Measurements from ENCODE around the gene BMAL1. TPM values are rescaled to one million over a fixed set of nuclear protein-coding genes. Genes with fewer than 3 reads are reported as not detected.

BMAL1 gene
- total RNA-seq, 1 donor: 13.0 TPM

GRCh38 chr11:13238879-13239514 lies 38.6 kb upstream of the BMAL1 start:
- peak overlapping the region; percentile 35 for H2AFZ ChIP-seq (ENCODE audit: low read length)

GRCh38 chr11:13242564-13242963 lies 35.0 kb upstream of the BMAL1 start:
- Histone ChIP-seq H3K27ac (ENCODE audit: low read depth, low read length) (no peak overlapping the region), H3K36me3 (ENCODE audit: insufficient read depth, low read length) (no peaks in the 10 kb centered on the region), H3K4me3 (ENCODE audit: insufficient read depth, low read length) (no peak overlapping the region), H3K27me3 (ENCODE audit: insufficient read depth, low read length) (peaks cover 2% of the 10 kb centered on the region), H3K4me2 (ENCODE audit: insufficient read depth, low read length) (no peak overlapping the region), H4K20me1 (ENCODE audit: insufficient read depth, low read length) (no peaks in the 10 kb centered on the region), H3K4me1 (ENCODE audit: insufficient read depth, low read length) (no peaks in the 10 kb centered on the region), H3K79me2 (ENCODE audit: insufficient read depth, low read length) (no peaks in the 10 kb centered on the region), H2AFZ (ENCODE audit: low read length) (no peak overlapping the region), H3K9me3 (ENCODE audit: low read depth, low read length) (no peaks in the 10 kb centered on the region)
- TF ChIP-seq CTCF (IDR thresholded peaks at IDR 0.05; ENCODE audit: extremely low read depth, low read depth, low read length): no peak
- DNase-seq (ENCODE audit: insufficient read length, low spot score, missing footprints): no peak

More at GRCh38 chr11:13238879-13239514, 38.6 kb upstream of the BMAL1 start:
- Histone ChIP-seq H3K27me3 (ENCODE audit: insufficient read depth, low read length) (no peaks in the 10 kb centered on the region), H3K4me2 (ENCODE audit: insufficient read depth, low read length) (no peak overlapping the region), H3K9me3 (ENCODE audit: low read depth, low read length) (no peaks in the 10 kb centered on the region), H3K4me3 (ENCODE audit: insufficient read depth, low read length) (no peak overlapping the region), H3K36me3 (ENCODE audit: insufficient read depth, low read length) (no peaks in the 10 kb centered on the region), H3K4me1 (ENCODE audit: insufficient read depth, low read length) (no peaks in the 10 kb centered on the region), H3K79me2 (ENCODE audit: insufficient read depth, low read length) (no peaks in the 10 kb centered on the region), H3K27ac (ENCODE audit: low read depth, low read length) (no peak overlapping the region), H4K20me1 (ENCODE audit: insufficient read depth, low read length) (no peaks in the 10 kb centered on the region)
- DNase-seq (ENCODE audit: insufficient read length, low spot score, missing footprints): peak; percentile 77
- peak; percentile 92 for TF ChIP-seq CTCF (IDR thresholded peaks at IDR 0.05; ENCODE audit: extremely low read depth, low read depth, low read length)

GRCh38 chr11:13247606-13248296 lies 29.8 kb upstream of the BMAL1 start:
- no peak for DNase-seq (ENCODE audit: insufficient read length, low spot score, missing footprints)
- Histone ChIP-seq H3K79me2 (ENCODE audit: insufficient read depth, low read length) (no peaks in the 10 kb centered on the region), H3K36me3 (ENCODE audit: insufficient read depth, low read length) (no peaks in the 10 kb centered on the region), H3K9me3 (ENCODE audit: low read depth, low read length) (no peaks in the 10 kb centered on the region), H3K4me3 (ENCODE audit: insufficient read depth, low read length) (no peak overlapping the region), H3K4me1 (ENCODE audit: insufficient read depth, low read length) (no peaks in the 10 kb centered on the region), H3K27ac (ENCODE audit: low read depth, low read length) (no peak overlapping the region), H3K4me2 (ENCODE audit: insufficient read depth, low read length) (no peak overlapping the region), H4K20me1 (ENCODE audit: insufficient read depth, low read length) (no peaks in the 10 kb centered on the region), H3K27me3 (ENCODE audit: insufficient read depth, low read length) (peaks cover 2% of the 10 kb centered on the region), H2AFZ (ENCODE audit: low read length) (peak overlapping the region; percentile 32)
- no peak for TF ChIP-seq CTCF (IDR thresholded peaks at IDR 0.05; ENCODE audit: extremely low read depth, low read depth, low read length)

- no peak overlapping the region for H2AFZ ChIP-seq (ENCODE audit: low read length)
- no peak for TF ChIP-seq CTCF (IDR thresholded peaks at IDR 0.05; ENCODE audit: extremely low read depth, low read depth, low read length)
- peaks cover 2% of the 10 kb centered on the region for H3K27me3 ChIP-seq (ENCODE audit: insufficient read depth, low read length)
- no peak overlapping the region for H3K4me3 ChIP-seq (ENCODE audit: insufficient read depth, low read length)
- H3K79me2 ChIP-seq (ENCODE audit: insufficient read depth, low read length): no peaks in the 10 kb centered on the region
- no peak overlapping the region for H3K4me2 ChIP-seq (ENCODE audit: insufficient read depth, low read length)
- no peak for DNase-seq (ENCODE audit: insufficient read length, low spot score, missing footprints)
- H3K36me3 ChIP-seq (ENCODE audit: insufficient read depth, low read length): no peaks in the 10 kb centered on the region
- H4K20me1 ChIP-seq (ENCODE audit: insufficient read depth, low read length): no peaks in the 10 kb centered on the region
- H3K4me1 ChIP-seq (ENCODE audit: insufficient read depth, low read length): no peaks in the 10 kb centered on the region
- H3K27ac ChIP-seq (ENCODE audit: low read depth, low read length): no peak overlapping the region
- H3K9me3 ChIP-seq (ENCODE audit: low read depth, low read length): no peaks in the 10 kb centered on the region
Observed at GRCh38 chr11:13249177-13249576, 28.4 kb upstream of the BMAL1 start.
